SJCRH30 (cell line): ENCODE measurements around the gene CXCL12. TPM values are rescaled to one million over a fixed set of nuclear protein-coding genes. Genes with fewer than 3 reads are reported as not detected.

Experiments
- DNase-seq, 2 experiments: peaks; one replicate each; pipeline ENCODE4 v3.0.0-alpha.2; 2015 to 2020
- H3K27ac ChIP-seq: fragments of 250-450 bp; sonication (Bioruptor Pico); 2 replicates; pipeline ENCODE4 v1.5.1; 2020; ENCODE audit warnings: mild to moderate bottlenecking, moderate library complexity
- H3K27me3 ChIP-seq: fragments of 250-450 bp; sonication (Bioruptor Pico); 2 replicates; pipeline ENCODE4 v1.5.1; 2020; ENCODE audit warnings: mild to moderate bottlenecking, moderate library complexity
- H3K36me3 ChIP-seq: fragments of 250-450 bp; sonication (Bioruptor Pico); 2 replicates; pipeline ENCODE4 v1.5.1; 2020; ENCODE audit warnings: mild to moderate bottlenecking, moderate library complexity
- H3K4me1 ChIP-seq: fragments of 250-450 bp; sonication (Bioruptor Pico); 2 replicates; pipeline ENCODE4 v1.5.1; 2020; ENCODE audit warnings: mild to moderate bottlenecking, moderate library complexity
- H3K4me3 ChIP-seq: fragments of 250-450 bp; sonication (Bioruptor Pico); 2 replicates; pipeline ENCODE4 v1.5.1; 2020; ENCODE audit warnings: mild to moderate bottlenecking, moderate library complexity
- H3K9me3 ChIP-seq: fragments of 250-450 bp; sonication (Bioruptor Pico); replicated peaks from 2 replicates; pipeline ENCODE4 v1.5.1; 2020; ENCODE audit warnings: mild to moderate bottlenecking, moderate library complexity
- total RNA-seq: library from RNA; depleted of rRNA; stranded (reverse); fragments of >200 nt; shearing (Covaris generic); gene quantifications from 2 replicates; pipeline ENCODE4 v1.2.3, GENCODE V29; 2014

The CXCL12 gene
- total RNA-seq, 1 experiment from 2014 or later: not detected

GRCh38 chr10:44394696-44395381 is 9.9 kb upstream of the CXCL12 start:
- Histone ChIP-seq H3K9me3 (no peaks in the 10 kb centered on the region), H3K27ac (no peak overlapping the region), H3K4me3 (no peak overlapping the region), H3K27me3 (no peaks in the 10 kb centered on the region), H3K4me1 (no peaks in the 10 kb centered on the region), H3K36me3 (no peaks in the 10 kb centered on the region)
- DNase-seq: no peak

GRCh38 chr10:44393834-44394547 is 9.1 kb upstream of the CXCL12 start:
- Histone ChIP-seq H3K4me3 (no peak overlapping the region), H3K4me1 (no peaks in the 10 kb centered on the region), H3K27ac (no peak overlapping the region), H3K27me3 (no peaks in the 10 kb centered on the region), H3K36me3 (no peaks in the 10 kb centered on the region), H3K9me3 (no peaks in the 10 kb centered on the region)
- DNase-seq: no peak

- Histone ChIP-seq H3K27me3 (no peaks in the 10 kb centered on the region), H3K4me3 (no peak overlapping the region), H3K4me1 (no peaks in the 10 kb centered on the region), H3K9me3 (no peaks in the 10 kb centered on the region), H3K27ac (no peak overlapping the region), H3K36me3 (no peaks in the 10 kb centered on the region)
- DNase-seq: no peak
Observed at GRCh38 chr10:44393051-44393630, 8.2 kb upstream of the CXCL12 start.

DNA sequence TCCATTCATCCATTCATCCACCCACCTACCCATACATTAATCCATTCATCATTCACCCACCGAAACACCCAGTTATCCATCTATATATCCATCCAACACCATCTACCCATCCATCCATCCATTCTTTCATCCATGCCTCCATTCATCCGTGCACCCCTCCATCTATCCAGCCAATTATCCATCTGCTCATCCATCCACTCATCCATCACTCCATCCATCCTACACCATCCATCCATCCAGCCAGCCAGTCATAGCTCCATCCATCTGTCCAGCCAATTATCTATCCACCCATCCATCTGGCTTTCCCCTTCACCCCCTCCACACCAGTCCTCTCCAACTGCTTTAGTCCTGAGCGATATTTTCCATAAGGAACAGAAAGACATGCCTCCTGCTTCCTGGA is 7.5 kb upstream of the CXCL12 start:
- no peaks in the 10 kb centered on the region for H3K36me3 ChIP-seq
- no peak for DNase-seq
- no peak overlapping the region for H3K27ac ChIP-seq
- H3K4me3 ChIP-seq: no peak overlapping the region
- H3K4me1 ChIP-seq: no peaks in the 10 kb centered on the region
- no peaks in the 10 kb centered on the region for H3K9me3 ChIP-seq
- no peaks in the 10 kb centered on the region for H3K27me3 ChIP-seq

DNA sequence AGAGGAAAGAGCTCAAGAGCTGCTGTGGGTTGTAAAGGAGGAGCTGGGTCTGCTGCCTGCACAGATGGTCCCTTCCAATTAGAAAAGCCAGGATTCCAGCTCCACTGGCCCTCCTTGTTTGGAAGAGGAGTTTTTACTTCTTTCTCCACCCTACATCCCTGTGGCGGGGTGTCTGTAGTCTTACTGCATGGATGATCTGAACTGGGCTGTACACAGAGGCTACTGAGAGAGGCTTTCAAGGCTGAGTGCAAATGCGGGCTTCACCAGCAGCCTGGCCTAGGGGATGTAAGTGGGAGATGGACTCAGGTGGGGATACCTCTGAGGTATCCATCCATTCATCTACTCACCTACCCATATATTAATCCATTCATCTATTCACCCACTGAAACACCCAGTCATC is 7.1 kb upstream of the CXCL12 start:
- Histone ChIP-seq H3K4me3 (no peak overlapping the region), H3K36me3 (no peaks in the 10 kb centered on the region), H3K27me3 (no peaks in the 10 kb centered on the region), H3K27ac (no peak overlapping the region), H3K4me1 (no peaks in the 10 kb centered on the region), H3K9me3 (no peaks in the 10 kb centered on the region)
- no peak for DNase-seq

GRCh38 chr10:44390585-44391072 is 5.7 kb upstream of the CXCL12 start:
- no peak overlapping the region for H3K27ac ChIP-seq
- H3K9me3 ChIP-seq: no peaks in the 10 kb centered on the region
- no peak for DNase-seq
- no peak overlapping the region for H3K4me3 ChIP-seq
- H3K36me3 ChIP-seq: no peaks in the 10 kb centered on the region
- no peaks in the 10 kb centered on the region for H3K27me3 ChIP-seq
- H3K4me1 ChIP-seq: no peaks in the 10 kb centered on the region

DNA sequence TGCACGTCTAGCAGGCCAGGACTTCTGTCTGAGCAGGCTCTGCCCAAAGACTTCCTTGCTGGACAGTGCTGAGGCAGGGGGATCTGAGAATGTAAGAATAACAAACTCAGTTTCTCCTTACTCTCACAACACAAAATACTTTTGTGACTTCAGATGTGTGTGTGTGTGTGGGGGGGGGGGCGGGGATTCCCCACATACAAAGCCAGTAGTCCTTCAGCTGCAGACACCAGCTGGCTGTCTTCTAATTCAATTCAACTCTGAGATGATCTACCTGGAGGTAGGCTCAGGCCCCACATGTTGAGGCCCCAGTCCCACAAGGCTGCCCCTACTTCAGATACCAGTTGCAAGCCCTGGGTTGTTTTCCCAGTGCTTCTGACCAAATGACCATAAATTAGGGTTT is 4.7 kb upstream of the CXCL12 start:
- no peak overlapping the region for H3K4me3 ChIP-seq
- no peaks in the 10 kb centered on the region for H3K9me3 ChIP-seq
- no peaks in the 10 kb centered on the region for H3K36me3 ChIP-seq
- no peak overlapping the region for H3K27ac ChIP-seq
- no peak for DNase-seq
- H3K27me3 ChIP-seq: no peaks in the 10 kb centered on the region
- no peaks in the 10 kb centered on the region for H3K4me1 ChIP-seq

DNA sequence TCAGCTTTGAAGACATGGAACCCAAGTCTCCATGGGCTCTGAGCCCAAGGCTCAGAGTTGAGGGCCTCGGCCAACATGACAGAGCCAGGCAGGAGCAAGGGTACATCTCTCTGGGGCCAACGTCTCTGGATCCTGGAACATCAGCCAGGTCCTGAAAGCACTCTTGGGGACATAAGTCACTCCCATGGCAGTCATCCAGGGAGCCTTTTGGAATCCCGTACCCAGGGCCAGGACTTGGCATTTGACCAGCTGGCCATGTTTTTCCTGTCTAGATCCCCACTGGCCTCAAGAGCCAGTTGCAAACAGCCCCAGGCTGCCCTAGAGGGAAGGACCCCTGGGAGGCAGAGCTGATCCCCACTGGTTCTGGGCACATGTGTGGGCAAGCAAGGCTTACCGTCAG is 4.3 kb upstream of the CXCL12 start:
- no peak overlapping the region for H3K27ac ChIP-seq
- H3K36me3 ChIP-seq: no peaks in the 10 kb centered on the region
- DNase-seq: no peak
- H3K4me3 ChIP-seq: no peak overlapping the region
- no peaks in the 10 kb centered on the region for H3K4me1 ChIP-seq
- no peaks in the 10 kb centered on the region for H3K9me3 ChIP-seq
- H3K27me3 ChIP-seq: no peaks in the 10 kb centered on the region

GRCh38 chr10:44388641-44389040 is 3.7 kb upstream of the CXCL12 start:
- DNase-seq: no peak
- Histone ChIP-seq H3K4me1 (no peaks in the 10 kb centered on the region), H3K27me3 (no peaks in the 10 kb centered on the region), H3K4me3 (no peak overlapping the region), H3K9me3 (no peaks in the 10 kb centered on the region), H3K36me3 (no peaks in the 10 kb centered on the region), H3K27ac (no peak overlapping the region)

DNA sequence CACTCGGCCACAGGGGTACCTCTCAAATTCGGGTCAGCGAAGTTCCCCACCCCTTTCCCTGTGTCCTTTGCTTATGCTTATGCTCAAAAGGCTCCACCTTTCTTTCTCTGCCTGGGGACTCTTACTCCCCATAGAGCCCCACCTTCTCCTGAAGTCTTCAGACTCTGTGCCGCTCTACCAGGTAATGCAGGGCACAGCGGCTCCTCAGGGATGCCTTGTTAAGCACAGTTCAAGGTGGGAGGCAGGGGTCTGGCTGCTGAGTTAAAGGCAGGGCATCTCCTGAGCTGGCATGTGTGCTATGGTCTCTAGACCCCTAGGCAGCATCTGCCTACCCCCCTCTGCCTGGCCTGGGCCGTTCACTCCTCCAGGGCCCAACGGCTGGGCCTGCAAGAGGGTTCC is 3.0 kb upstream of the CXCL12 start:
- H3K27me3 ChIP-seq: no peaks in the 10 kb centered on the region
- no peak overlapping the region for H3K4me3 ChIP-seq
- DNase-seq: no peak
- no peaks in the 10 kb centered on the region for H3K9me3 ChIP-seq
- no peaks in the 10 kb centered on the region for H3K4me1 ChIP-seq
- H3K27ac ChIP-seq: no peak overlapping the region
- H3K36me3 ChIP-seq: no peaks in the 10 kb centered on the region

- Histone ChIP-seq H3K9me3 (no peaks in the 10 kb centered on the region), H3K27ac (no peak overlapping the region), H3K4me1 (no peaks in the 10 kb centered on the region), H3K27me3 (no peaks in the 10 kb centered on the region), H3K36me3 (no peaks in the 10 kb centered on the region), H3K4me3 (no peak overlapping the region)
- peak in 1 of 2 experiments; percentile 44 for DNase-seq
Observed at GRCh38 chr10:44386546-44387052, 1.7 kb upstream of the CXCL12 start.

GRCh38 chr10:44385696-44386441 is 972 bp upstream of the CXCL12 start:
- no peaks in the 10 kb centered on the region for H3K36me3 ChIP-seq
- no peaks in the 10 kb centered on the region for H3K4me1 ChIP-seq
- H3K27ac ChIP-seq: no peak overlapping the region
- no peaks in the 10 kb centered on the region for H3K9me3 ChIP-seq
- no peaks in the 10 kb centered on the region for H3K27me3 ChIP-seq
- DNase-seq: no peak
- H3K4me3 ChIP-seq: no peak overlapping the region

DNA sequence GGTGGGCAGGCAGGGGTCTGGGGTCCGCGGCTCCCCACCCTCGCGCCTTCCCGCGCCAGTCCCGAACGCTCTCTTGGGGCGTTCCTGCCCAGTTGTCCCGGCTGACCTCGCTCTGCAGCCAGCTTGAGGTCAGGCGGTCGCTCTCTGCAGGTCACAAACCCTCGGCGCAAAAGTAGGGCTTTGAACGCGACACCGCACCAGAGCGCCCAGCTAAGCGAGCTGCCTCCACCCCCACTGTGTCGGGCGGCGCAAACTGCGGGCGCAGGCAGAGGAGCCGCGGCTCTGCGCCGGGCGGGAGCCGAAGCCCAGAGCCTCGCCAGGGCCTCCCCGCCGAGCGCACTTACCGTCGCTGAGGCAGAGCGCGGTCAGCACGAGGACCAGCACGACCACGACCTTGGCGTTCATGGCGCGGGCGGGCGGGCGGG is 284 bp downstream of the CXCL12 start:
- no peak for DNase-seq
- no peak overlapping the region for H3K27ac ChIP-seq
- H3K36me3 ChIP-seq: no peaks in the 10 kb centered on the region
- no peaks in the 10 kb centered on the region for H3K27me3 ChIP-seq
- no peaks in the 10 kb centered on the region for H3K4me1 ChIP-seq
- H3K4me3 ChIP-seq: no peak overlapping the region
- H3K9me3 ChIP-seq: no peaks in the 10 kb centered on the region

GRCh38 chr10:44383749-44384600 is 922 bp downstream of the CXCL12 start:
- no peak overlapping the region for H3K4me3 ChIP-seq
- H3K27me3 ChIP-seq: no peaks in the 10 kb centered on the region
- H3K9me3 ChIP-seq: no peaks in the 10 kb centered on the region
- no peak overlapping the region for H3K27ac ChIP-seq
- H3K4me1 ChIP-seq: no peaks in the 10 kb centered on the region
- no peak for DNase-seq
- no peaks in the 10 kb centered on the region for H3K36me3 ChIP-seq
